GM12892 (cell line): Measurements from ENCODE around the gene SHISA8.

Experiments
- DNase-seq: peaks from one replicate; pipeline ENCODE4 v3.0.0; 2011; ENCODE audit not compliant: insufficient read length
- FAIRE-seq: peaks from 2 replicates; lab custom pipeline; 2011; peaks lifted over from hg19 to GRCh38; lab: Jason Lieb, UNC
- POLR2A ChIP-seq: IDR thresholded peaks from 2 replicates; pipeline ENCODE4 v1.6.1; 2011; ENCODE audit warnings: low read depth, low read length, control low read depth
- POLR2AphosphoS5 ChIP-seq: IDR thresholded peaks from 2 replicates; pipeline ENCODE4 v1.6.1; 2011; ENCODE audit warnings: low read depth, low read length, control low read depth
- TAF1 ChIP-seq: IDR thresholded peaks from 2 replicates; pipeline ENCODE4 v1.6.1; 2011; ENCODE audit warnings: low read depth, mild to moderate bottlenecking, control low read depth, low read length, borderline replicate concordance

The SHISA8 gene

GRCh38 chr22:41946629-41947423, 32.0 kb upstream of the SHISA8 start, which contains the start of gene CENPM:
Gene CENPM (minus strand): TSS chr22:41947152. CDS start chr22:41947076, 76 bp downstream.
- FAIRE-seq (peak; percentile 99), DNase-seq (peak; percentile 79)
- peak; percentile 70 for TF ChIP-seq POLR2AphosphoS5
- TF ChIP-seq TAF1: peak; percentile 15; the same call in 1 of the 2 replicates
- peak; percentile 59 for TF ChIP-seq POLR2A

GRCh38 chr22:41943661-41944209, 28.9 kb upstream of the SHISA8 start:
- FAIRE-seq: no peak
- no peak for DNase-seq
- TF ChIP-seq TAF1: no peak
- TF ChIP-seq POLR2A: no peak
- no peak for TF ChIP-seq POLR2AphosphoS5

DNA sequence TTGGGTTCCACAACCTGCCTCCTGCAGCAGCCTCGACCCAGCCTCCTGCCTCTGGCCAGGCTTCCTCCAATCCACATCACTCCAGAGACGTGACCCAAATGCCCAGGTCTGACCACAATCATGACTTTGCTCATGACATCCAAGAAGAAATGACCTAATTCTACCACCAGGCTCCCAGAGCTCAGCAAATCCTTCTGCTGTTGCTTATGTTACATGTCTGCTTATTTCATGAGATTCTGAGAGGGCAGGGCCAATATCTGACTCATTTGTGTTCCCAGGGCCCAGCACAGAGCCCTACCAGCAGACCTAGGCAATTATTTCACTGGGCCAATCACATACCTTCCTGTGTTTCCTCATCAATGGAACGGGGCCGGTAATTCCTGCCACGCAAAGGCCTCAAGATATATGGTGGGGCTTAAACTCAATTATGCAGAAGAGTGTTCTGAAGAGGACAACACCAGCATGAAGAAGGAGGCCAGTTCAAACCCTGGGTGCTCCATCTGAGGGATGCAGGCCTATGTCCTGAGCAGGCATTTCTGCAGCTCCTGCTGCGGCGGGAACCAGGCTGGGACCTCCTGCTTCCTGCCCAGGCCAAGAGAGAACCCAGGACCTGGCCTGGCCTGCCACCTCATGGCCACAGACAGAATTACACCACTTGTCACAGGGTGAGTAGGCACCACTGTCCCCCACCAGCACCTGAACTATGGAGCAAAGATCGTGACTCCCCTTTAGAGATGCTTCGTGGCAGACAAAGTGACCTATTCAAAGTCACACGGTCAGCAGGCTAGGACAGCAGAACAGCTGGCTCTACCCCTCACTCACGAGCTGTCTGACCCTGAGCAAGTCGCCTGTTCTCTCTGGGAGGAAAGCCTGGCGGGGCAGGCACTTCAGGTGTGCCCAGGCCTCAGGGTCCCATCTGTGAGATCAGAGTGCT, 26.2 kb upstream of the SHISA8 start:
- TF ChIP-seq TAF1 (no peak), POLR2A (0 out of 2 replicates have a peak, but pooled peaks have one; percentile 31), POLR2AphosphoS5 (peak; percentile 17; the same call in 1 of the 2 replicates)
- FAIRE-seq (peak; percentile 99), DNase-seq (peak; percentile 62)

- peak; percentile 95 for TF ChIP-seq POLR2A
- TF ChIP-seq POLR2AphosphoS5: peak; percentile 95
- peak; percentile 64; the same call in 1 of the 2 replicates for TF ChIP-seq TAF1
- DNase-seq: peak; percentile 73
- FAIRE-seq: peak; percentile 97
Measured at GRCh38 chr22:41939981-41940831, 25.3 kb upstream of the SHISA8 start.

GRCh38 chr22:41936894-41937169, 22.0 kb upstream of the SHISA8 start:
- DNase-seq (no peak), FAIRE-seq (no peak)
- TF ChIP-seq POLR2A: no peak
- TF ChIP-seq POLR2AphosphoS5: no peak
- TF ChIP-seq TAF1: no peak

- no peak for DNase-seq
- TF ChIP-seq POLR2A (peak; percentile 58; the same call in 1 of the 2 replicates), TAF1 (no peak)
- peak; percentile 54 for FAIRE-seq
Measured at GRCh38 chr22:41935509-41935908, 20.6 kb upstream of the SHISA8 start.

DNA sequence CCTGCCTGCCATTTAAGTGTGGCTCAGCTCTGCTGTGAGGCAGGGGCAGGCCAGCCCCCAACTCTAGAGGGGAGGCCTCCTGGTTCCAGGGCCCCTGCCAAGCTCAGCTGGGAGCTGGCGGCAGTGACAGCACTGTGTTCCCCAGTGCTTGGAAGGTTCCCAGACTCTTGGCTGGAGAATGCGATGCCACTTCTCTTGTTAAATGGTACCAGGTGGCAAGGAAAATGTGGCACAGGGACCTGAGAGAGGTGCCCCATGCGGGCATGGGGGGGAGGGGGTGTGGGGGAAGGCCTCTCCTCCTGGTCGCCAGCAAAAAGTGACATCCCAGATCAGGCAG, 20.1 kb upstream of the SHISA8 start:
- TF ChIP-seq POLR2A (no peak), TAF1 (no peak), POLR2AphosphoS5 (no peak)
- FAIRE-seq (peak; percentile 87), DNase-seq (no peak)

- peak; percentile 18; the same call in 1 of the 2 replicates for TF ChIP-seq POLR2A
- TF ChIP-seq POLR2AphosphoS5: no peak; the same call in 1 of the 2 replicates
- DNase-seq: no peak
- FAIRE-seq: peak; percentile 53
Measured at GRCh38 chr22:41934284-41935014, 19.6 kb upstream of the SHISA8 start.

DNA sequence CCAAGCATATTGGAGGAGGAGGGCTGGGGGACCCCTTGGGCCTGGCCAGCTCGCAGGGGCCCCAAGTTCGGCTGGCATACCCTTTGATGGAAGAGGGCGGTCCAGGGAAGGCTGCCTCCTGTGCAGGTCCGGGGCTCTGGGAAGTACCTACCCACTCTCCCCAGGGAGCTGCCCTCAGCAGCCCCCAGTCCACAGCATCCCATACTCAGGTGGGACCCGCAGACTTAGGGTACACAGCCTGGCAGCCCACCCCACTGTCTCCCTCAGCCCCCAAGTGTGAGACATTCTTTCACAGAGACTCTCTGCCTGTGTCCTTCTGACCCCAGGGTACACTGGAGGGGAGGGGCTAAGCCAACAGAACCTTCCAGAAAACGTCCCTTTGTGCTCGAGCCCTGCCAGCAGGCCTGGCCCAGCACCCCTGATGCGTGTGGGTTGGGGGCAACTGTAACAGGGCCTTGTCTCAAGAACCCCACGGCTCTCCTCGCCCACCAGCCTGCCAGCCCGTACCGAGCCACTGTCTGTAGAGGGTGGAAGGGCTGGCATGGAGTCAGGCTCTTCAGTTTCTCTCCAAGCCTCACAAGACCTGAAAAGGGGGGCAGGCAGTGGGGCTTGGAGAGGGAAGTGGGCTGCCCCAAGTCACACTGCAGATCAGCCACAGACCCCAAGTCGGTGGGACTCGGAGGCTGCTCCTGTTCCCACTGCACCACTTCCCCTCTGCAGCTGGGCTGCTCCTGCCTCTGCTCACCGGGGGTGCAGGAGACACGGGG, 18.7 kb upstream of the SHISA8 start:
- DNase-seq: no peak
- peak; percentile 68 for FAIRE-seq
- TF ChIP-seq POLR2A (no peak), TAF1 (no peak), POLR2AphosphoS5 (no peak)

- peak; percentile 40 for FAIRE-seq
- no peak for DNase-seq
- TF ChIP-seq TAF1 (no peak), POLR2AphosphoS5 (no peak), POLR2A (no peak)
Measured at GRCh38 chr22:41932353-41932752, 17.5 kb upstream of the SHISA8 start.
